GM19351 (cell line): Measurements from ENCODE around the gene CKAP4.

ENCODE experiments used
- ATAC-seq: cut with Tn5 transposase; IDR thresholded peaks from one replicate; pipeline ENCODE4 v1.9.1; 2021; ENCODE audit warnings: mild to moderate bottlenecking, moderate library complexity; ENCODE audit not compliant: unreplicated experiment

Gene CKAP4

GRCh38 chr12:106205208-106206069 is 42.4 kb downstream of the CKAP4 start:
- ATAC-seq, result no peak

GRCh38 chr12:106204312-106204711 is 43.5 kb downstream of the CKAP4 start:
- no peak for ATAC-seq

DNA sequence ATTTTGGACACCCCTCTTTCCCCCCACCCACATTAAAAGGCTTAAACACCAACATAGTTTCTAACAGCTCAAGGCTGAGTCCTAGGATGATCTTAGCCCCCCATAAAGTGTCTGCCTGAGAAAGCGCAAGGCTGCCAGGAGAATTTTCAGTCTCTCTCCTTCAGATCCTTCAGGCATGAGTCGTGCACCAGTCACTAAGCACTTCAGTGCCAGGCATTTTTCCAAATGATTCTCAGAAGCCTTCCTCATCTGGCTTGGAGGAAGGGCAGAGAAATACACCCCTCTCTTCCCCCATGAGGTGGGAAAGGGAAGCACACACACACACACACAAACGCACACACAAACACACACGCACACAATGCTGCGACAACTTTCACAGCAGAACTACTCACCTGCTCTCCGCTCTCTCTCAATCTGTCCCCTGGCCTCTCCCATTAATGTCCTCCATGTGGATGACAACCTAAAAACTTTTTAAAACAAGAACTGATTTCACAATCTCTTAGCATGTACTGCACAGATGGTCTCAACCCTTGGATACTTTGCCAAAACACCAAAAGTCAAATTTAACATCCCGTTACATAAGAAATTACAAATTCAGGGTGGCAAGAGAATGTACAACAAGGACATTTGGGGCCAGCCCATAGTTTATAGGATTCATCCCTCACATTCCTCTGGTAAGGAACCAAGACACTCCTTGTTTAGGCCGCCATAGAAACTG is 49.8 kb downstream of the CKAP4 start:
- no peak for ATAC-seq

DNA sequence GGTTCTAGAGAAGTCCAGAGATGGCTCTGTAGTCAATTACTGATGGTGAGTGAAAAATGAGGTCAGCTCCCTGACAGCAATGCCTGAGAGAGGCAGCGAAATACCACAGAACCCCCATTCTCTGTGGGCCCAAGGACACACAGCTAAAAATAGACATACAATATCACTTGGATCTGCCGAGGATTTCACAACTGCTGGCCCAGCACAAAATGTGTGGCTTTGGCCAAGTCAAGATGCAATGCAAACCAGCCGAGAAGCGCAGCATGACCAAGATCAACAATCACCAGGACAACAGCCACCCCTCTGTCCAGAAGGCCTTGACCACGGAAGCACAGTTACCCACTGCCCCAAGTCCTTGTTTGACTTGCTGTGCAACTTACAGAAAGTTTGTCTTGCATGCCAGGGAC is 52.2 kb downstream of the CKAP4 start:
- no peak for ATAC-seq

DNA sequence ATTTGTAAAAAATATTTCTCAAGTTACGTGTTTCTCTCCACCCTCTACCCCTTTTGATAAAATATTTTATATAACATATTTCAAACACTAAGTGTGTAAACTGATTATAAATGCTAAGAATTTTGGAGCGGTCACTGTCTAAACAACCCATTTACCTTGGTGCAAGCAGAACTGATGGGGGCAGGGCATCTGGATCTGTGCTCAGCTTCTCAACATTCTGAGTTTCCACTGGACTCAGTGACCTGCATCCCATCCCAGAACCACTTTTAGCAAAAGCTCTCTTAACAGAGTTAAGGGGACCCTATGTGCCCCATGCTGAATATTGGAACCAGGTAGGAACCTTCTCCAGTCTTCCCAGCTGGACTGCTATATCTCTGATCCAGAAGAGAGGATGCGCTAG is 53.5 kb downstream of the CKAP4 start:
- no peak for ATAC-seq

DNA sequence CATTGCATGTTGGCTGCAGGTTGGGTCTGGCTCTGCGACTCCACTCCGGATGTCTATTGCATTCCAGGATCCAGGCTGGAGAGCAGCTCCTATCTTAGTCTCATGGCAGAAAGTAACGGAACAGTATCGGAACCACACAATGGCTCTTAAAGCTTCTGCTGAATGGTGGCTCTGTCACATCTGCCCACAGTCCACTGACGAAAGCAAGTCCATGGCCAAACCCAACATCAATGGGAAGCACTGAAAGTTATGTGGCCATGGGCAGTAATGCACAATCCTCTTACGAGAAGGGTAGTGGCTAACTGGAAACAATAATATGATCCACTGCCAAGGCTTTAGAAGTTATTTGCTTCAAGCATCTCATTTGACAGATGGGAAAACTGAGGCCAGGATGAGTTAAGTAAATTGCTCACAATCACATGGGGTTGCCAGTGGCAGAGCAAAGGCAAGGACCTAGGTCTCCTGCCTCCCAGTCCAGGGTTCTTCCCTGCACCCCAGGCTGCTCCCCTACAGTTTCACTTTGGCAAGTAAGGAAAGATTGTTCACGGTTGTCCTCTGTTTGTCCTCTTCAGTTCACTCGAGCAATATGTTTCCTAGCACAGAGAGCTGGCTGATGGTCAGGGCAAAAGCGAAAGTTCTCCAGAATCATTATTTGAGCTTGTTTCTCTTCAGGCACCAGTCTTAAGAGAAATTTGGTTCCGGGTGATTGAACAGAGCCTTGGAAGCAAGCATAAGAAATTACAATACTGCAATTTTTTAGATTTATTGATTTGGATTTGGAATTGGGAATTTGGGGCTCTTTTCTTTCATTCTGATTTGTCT is 54.2 kb downstream of the CKAP4 start:
- no peak for ATAC-seq

GRCh38 chr12:106192659-106193393 is 55.0 kb downstream of the CKAP4 start:
- no peak for ATAC-seq

DNA sequence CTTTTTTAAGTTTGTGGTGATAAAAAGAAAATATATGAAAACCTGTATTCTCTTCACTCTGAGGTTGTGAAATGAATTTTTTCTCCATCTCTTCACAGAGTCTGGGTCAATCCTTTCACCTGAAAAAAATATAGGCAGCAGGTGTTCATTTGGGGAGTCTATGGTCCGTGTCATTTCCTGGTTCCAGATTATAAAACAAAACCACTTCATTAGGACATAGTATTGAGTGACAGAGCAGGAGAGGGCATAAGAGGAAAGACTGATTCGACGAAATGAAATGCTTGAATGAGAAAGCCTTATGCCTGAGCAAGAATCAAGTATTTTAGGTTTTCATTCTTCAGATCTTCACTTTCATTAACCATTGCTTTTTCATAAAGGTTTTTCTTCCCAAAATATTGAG is 57.2 kb downstream of the CKAP4 start:
- no peak for ATAC-seq

DNA sequence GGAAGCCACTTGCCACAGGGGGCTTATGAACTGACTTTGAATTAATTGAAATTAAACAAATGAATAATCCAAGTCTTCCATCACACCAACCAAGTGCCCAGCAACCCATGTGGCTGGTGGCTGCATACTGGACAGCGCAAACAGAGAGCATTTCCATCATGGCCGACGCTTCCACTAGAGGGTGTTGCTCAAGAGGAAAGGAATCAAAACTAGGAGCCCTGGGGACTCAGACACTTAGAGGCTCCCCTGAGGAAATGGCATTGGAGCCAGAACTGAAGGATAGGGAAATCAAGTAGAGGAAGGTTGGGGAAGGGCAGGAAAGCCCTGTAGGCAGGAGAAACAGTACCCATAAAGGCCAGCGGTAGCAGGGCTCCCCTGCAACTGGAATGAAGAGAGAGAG is 58.5 kb downstream of the CKAP4 start:
- no peak for ATAC-seq

DNA sequence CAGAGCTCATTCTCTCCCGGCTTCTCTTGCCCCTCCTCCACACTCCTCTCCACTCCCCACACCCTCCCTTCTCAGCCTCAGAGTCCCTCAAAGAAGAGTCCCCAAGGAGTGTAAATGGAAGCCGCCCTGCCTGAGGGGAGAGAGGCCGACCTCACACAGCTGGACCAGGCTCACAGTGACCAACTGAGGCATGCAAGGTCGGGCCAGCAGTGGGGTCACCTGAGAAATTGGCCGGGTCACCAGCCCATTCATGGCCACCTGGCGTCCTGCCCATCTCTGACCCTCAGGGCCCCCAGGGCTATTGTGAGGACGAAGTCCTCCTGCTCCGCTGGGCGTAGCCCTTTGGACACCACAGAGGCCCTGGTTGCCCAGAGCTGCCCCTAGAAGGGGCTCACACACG is 59.6 kb downstream of the CKAP4 start:
- no peak for ATAC-seq
